Fibroblast of lung (primary cell): ENCODE results near the gene PRKCH. TPM values are rescaled to one million over a fixed set of nuclear protein-coding genes. Genes with fewer than 3 reads are reported as not detected.

Experiments
- DNase-seq, 2 donors: peaks; one replicate each; pipeline versions ENCODE4 v3.0.0 to v3.0.0-alpha.2; 2010; ENCODE audit warnings: low read depth in 2 of 2
- H2AFZ ChIP-seq: 2 replicates; pipeline ENCODE4 v1.5.1; 2012; ENCODE audit warnings: low read length, control low read depth, inconsistent platforms
- H3K27ac ChIP-seq: 2 replicates; pipeline ENCODE4 v1.5.1; 2011; ENCODE audit warnings: low read length, control low read depth; ENCODE audit not compliant: insufficient read depth
- H3K27me3 ChIP-seq: 2 replicates; pipeline ENCODE4 v1.5.1; 2011; ENCODE audit warnings: mild to moderate bottlenecking, low read length; ENCODE audit not compliant: control insufficient read depth, insufficient read depth
- H3K36me3 ChIP-seq: 2 replicates; pipeline ENCODE4 v1.5.1; 2011; ENCODE audit warnings: low read length; ENCODE audit not compliant: control insufficient read depth, insufficient read depth
- H3K4me1 ChIP-seq: 2 replicates; pipeline ENCODE4 v1.5.1; 2011; ENCODE audit warnings: low read length; ENCODE audit not compliant: control insufficient read depth, insufficient read depth; ENCODE audit errors: extremely low read depth
- H3K4me2 ChIP-seq: 2 replicates; pipeline ENCODE4 v1.5.1; 2011; ENCODE audit warnings: low read length, control low read depth; ENCODE audit not compliant: insufficient read depth; ENCODE audit errors: extremely low read depth
- H3K4me3 ChIP-seq, 4 experiments: fragments of 200-600 bp in 1 of 4; sonication (generic) in 1 of 4; replicated peaks in 1 of 4; 2 replicates each; pipeline ENCODE4 v1.5.1; 2011 to 2016; ENCODE audit warnings: low read length in 4 of 4, low read depth in 3 of 4, mild to moderate bottlenecking in 3 of 4, control low read depth in 2 of 4, inconsistent platforms in 1 of 4, mixed read lengths in 1 of 4; ENCODE audit not compliant: insufficient read depth in 1 of 4; ENCODE audit errors: control extremely low read depth in 1 of 4
- H3K79me2 ChIP-seq: 2 replicates; pipeline ENCODE4 v1.5.1; 2012; ENCODE audit warnings: mild to moderate bottlenecking, low read length, inconsistent platforms; ENCODE audit not compliant: control insufficient read depth, insufficient read depth
- H3K9ac ChIP-seq: 2 replicates; pipeline ENCODE4 v1.5.1; 2011; ENCODE audit warnings: mild to moderate bottlenecking, low read length, control low read depth; ENCODE audit not compliant: insufficient read depth
- H3K9me3 ChIP-seq: 2 replicates; pipeline ENCODE4 v1.5.1; 2012; ENCODE audit warnings: low read depth, low read length; ENCODE audit not compliant: control insufficient read depth, insufficient read depth
- H4K20me1 ChIP-seq: 2 replicates; pipeline ENCODE4 v1.5.1; 2011; ENCODE audit warnings: low read length; ENCODE audit not compliant: control insufficient read depth, insufficient read depth; ENCODE audit errors: extremely low read depth
- EZH2 ChIP-seq: IDR thresholded peaks from 2 replicates; pipeline ENCODE4 v1.5.1; 2012; ENCODE audit warnings: low read length, control low read depth, mild to moderate bottlenecking; ENCODE audit errors: missing control alignments
- polyA plus RNA-seq, 2 donors: library from polyadenylated mRNA; depleted of rRNA in 1 of 2; stranded (reverse) in 1 of 2; unstranded in 1 of 2; fragments of >200 nt; gene quantifications; 2 replicates each; pipeline ENCODE4 v1.2.1, GENCODE V29; 2011 to 2012; ENCODE audit warnings: missing spikeins in 1 of 2
- total RNA-seq: library from RNA; depleted of rRNA; stranded (reverse); fragments of >200 nt; gene quantifications from 2 replicates; pipeline ENCODE4 v1.2.1, GENCODE V29; 2014
- TF ChIP-seq, protein P1 (sequence below), 2 donors: IDR thresholded peaks in 1 of 2; conservative IDR thresholded peaks in 1 of 2; 1 replicate in 1 of 2; 2 replicates in 1 of 2; pipeline ENCODE4 v1.5.1; 2011 to 2012; ENCODE audit warnings: low read length in 2 of 2, control low read depth in 1 of 2, inconsistent platforms in 1 of 2, low read depth in 1 of 2, mild to moderate bottlenecking in 1 of 2

Gene PRKCH
- total and polyA plus RNA-seq, 2 donors (not counting 1 experiment from before 2014, with no cell fraction given), result 2.9 to 5.4 TPM

DNA sequence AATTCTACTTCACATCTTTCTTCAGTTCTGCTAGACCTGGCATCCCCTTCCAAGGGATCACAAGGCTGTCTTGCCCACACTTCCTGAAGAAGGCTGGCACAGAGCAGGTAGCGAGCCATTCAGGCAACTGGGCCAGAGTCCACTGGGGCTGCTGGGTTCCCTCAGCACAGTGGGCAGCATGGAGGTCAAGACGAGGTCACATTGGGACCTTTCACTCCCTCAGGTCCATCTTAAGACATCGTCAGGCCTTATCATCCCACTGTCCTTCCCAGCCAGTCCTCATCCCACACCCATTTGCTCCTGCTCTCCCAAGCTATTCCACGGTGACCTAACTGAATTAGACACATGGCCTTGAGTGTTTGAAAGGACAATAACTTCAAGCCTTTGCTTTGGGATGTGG is 230.9 kb downstream of the PRKCH start:
- no peaks in the 10 kb centered on the region for H3K27me3 ChIP-seq
- H3K4me1 ChIP-seq, result peaks cover 33% of the 10 kb centered on the region
- H4K20me1 ChIP-seq, result no peaks in the 10 kb centered on the region
- H3K9me3 ChIP-seq, result no peaks in the 10 kb centered on the region
- no peak overlapping the region for H3K9ac ChIP-seq
- H3K27ac ChIP-seq, result peak overlapping the region; percentile 32
- no peak overlapping the region for H2AFZ ChIP-seq
- H3K4me3 ChIP-seq, result no peak overlapping the region
- no peak overlapping the region for H3K4me2 ChIP-seq
- TF ChIP-seq EZH2, result no peak
- TF ChIP-seq, protein P1, sequence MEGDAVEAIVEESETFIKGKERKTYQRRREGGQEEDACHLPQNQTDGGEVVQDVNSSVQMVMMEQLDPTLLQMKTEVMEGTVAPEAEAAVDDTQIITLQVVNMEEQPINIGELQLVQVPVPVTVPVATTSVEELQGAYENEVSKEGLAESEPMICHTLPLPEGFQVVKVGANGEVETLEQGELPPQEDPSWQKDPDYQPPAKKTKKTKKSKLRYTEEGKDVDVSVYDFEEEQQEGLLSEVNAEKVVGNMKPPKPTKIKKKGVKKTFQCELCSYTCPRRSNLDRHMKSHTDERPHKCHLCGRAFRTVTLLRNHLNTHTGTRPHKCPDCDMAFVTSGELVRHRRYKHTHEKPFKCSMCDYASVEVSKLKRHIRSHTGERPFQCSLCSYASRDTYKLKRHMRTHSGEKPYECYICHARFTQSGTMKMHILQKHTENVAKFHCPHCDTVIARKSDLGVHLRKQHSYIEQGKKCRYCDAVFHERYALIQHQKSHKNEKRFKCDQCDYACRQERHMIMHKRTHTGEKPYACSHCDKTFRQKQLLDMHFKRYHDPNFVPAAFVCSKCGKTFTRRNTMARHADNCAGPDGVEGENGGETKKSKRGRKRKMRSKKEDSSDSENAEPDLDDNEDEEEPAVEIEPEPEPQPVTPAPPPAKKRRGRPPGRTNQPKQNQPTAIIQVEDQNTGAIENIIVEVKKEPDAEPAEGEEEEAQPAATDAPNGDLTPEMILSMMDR (conservative IDR thresholded peaks at IDR 0.05 in 1 of 2, IDR thresholded peaks at IDR 0.05 in 1 of 2; ENCODE audit: low read depth in 1 of 2, low read length in 2 of 2), result no peak
- H3K79me2 ChIP-seq, result no peaks in the 10 kb centered on the region
- H3K36me3 ChIP-seq, result no peaks in the 10 kb centered on the region
- DNase-seq, result no peak

DNA sequence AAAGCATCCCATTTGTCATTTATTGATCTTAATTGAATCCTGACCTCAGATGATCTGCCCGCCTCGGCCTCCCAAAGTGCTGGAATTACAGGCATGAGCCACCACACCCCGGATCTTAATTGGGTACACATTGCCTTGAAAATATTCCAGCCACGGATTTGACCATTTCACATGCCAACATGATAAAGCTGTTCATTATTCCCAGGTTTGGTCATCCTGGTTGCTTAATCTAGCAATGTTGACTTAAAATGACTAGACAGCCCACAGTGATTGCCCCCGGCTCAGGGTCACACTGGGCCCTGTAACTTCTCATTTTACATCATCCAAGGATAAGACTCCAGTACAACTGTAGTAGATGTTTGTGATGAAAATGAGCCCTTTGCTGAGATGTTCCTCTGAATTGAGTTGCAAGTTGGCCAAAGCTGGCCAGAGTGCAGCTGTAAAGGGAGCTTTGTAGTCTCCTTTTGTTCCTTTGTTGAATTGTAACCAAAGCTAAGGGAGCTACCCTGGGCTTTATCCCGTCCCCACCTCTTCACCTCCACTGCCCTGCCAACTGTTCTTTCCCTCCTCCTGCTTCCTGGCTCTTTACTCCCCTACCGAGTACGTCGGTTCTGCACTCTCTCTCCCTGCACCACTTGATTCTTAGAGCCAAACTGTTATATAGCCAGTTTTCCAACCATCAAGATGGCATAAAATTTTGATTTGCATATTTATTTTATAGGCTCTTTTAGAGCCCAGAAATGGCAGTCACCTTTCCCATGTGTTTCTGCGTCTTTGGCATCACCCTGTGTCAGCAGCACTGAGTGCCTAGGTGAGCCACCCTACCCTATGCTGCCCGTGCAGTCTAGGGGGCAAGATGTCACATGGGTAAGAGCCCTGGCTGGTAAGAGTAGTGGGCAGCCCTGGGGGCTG is 232.6 kb downstream of the PRKCH start:
- no peaks in the 10 kb centered on the region for H3K36me3 ChIP-seq
- no peaks in the 10 kb centered on the region for H3K79me2 ChIP-seq
- no peak overlapping the region for H3K4me2 ChIP-seq
- no peaks in the 10 kb centered on the region for H3K9me3 ChIP-seq
- no peaks in the 10 kb centered on the region for H3K27me3 ChIP-seq
- H4K20me1 ChIP-seq, result no peaks in the 10 kb centered on the region
- H3K27ac ChIP-seq, result peak overlapping the region; percentile 42
- H3K9ac ChIP-seq, result no peak overlapping the region
- H3K4me3 ChIP-seq, result no peak overlapping the region
- TF ChIP-seq, protein P1 (conservative IDR thresholded peaks at IDR 0.05 in 1 of 2, IDR thresholded peaks at IDR 0.05 in 1 of 2; ENCODE audit: low read depth in 1 of 2, low read length in 2 of 2), result no peak
- no peak for TF ChIP-seq EZH2
- peak; percentile 97 to 98 for DNase-seq
- H3K4me1 ChIP-seq, result peaks cover 29% of the 10 kb centered on the region
- H2AFZ ChIP-seq, result no peak overlapping the region

DNA sequence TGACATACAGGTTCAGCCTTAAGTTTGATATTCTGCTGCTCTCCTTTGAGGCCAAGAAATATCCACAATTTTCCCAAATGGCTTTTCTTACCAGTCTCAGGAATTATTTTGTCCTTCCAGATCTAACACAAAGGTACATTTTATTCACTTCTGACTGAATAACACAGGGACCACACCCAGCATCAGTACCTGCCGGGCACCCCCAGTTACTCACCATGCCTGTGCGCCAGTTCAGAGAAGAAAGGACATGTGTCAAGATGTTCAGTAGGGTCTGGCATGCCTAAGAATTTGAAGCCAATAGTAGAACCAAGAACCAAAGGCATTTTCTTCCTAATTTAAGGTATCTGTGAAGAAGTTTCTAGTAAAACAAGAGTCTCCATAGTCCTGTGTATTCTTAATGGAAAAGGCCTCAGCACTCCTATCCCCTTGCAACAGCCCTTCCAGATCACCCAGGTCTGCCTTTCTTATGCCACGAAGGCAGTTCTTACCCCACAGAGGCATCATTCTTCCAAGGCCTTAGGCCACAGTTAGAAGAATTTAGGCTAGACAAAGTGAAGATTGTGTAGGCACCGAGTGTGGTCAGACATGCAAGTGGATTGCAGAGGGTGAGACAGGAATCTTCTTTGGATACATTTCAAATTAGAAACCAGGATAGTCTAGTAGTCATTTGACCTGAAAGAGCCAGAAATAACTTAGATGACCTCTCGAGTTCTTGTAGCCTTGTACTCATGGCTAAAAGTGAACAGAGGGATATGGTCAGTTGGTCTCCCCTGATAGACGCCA is 233.9 kb downstream of the PRKCH start:
- Histone ChIP-seq H4K20me1 (no peaks in the 10 kb centered on the region), H3K4me2 (no peak overlapping the region), H3K9me3 (no peaks in the 10 kb centered on the region), H3K27ac (peak overlapping the region; percentile 42), H3K4me1 (peaks cover 30% of the 10 kb centered on the region), H3K79me2 (no peaks in the 10 kb centered on the region), H3K4me3 (no peak overlapping the region), H3K9ac (no peak overlapping the region), H2AFZ (no peak overlapping the region), H3K27me3 (no peaks in the 10 kb centered on the region), H3K36me3 (no peaks in the 10 kb centered on the region)
- no peak for TF ChIP-seq EZH2
- TF ChIP-seq, protein P1 (conservative IDR thresholded peaks at IDR 0.05 in 1 of 2, IDR thresholded peaks at IDR 0.05 in 1 of 2; ENCODE audit: low read depth in 1 of 2, low read length in 2 of 2), result no peak
- DNase-seq, result peak in 1 of 2 donors; percentile 78
